Large intestine (tissue), 3 donors: ENCODE measurements around the gene NPFFR2. TPM values are rescaled to one million over a fixed set of nuclear protein-coding genes. Genes with fewer than 3 reads are reported as not detected.
"Not testable (repeated sequence)": the region's sequence is repeated elsewhere in the genome, so short reads cannot be mapped to it uniquely, and the experiment has no call there.

Source experiments
- DNase-seq, 2 donors: peaks; one replicate each; pipeline versions ENCODE4 v3.0.0 to v3.0.0-alpha.2; 2013
- H3K27ac ChIP-seq: one replicate; pipeline ENCODE4 v1.5.1; 2013; ENCODE audit warnings: low read length
- H3K27me3 ChIP-seq: 2 replicates; pipeline ENCODE4 v1.6.1; 2013; ENCODE audit warnings: low read length; ENCODE audit not compliant: control insufficient read depth, insufficient read depth
- H3K36me3 ChIP-seq: 2 replicates; pipeline ENCODE4 v1.6.1; 2013; ENCODE audit warnings: low read length; ENCODE audit not compliant: control insufficient read depth, insufficient read depth
- H3K4me1 ChIP-seq: one replicate; pipeline ENCODE4 v1.6.1; 2013; ENCODE audit warnings: low read length; ENCODE audit not compliant: control insufficient read depth, insufficient read depth
- H3K4me3 ChIP-seq: one replicate; pipeline ENCODE4 v1.5.1; 2013; ENCODE audit warnings: low read length
- H3K9me3 ChIP-seq: one replicate; pipeline ENCODE4 v1.6.1; 2013; ENCODE audit warnings: mild to moderate bottlenecking, low read depth, low read length, moderate library complexity; ENCODE audit not compliant: control insufficient read depth
- WGBS: methylation state at CpG from one replicate; pipeline ENCODE4 v1.1.5; 2013; ENCODE audit warnings: low lambda C conversion rate; ENCODE audit not compliant: insufficient coverage; 5-methylcytosine and 5-hydroxymethylcytosine counted together
- polyA plus RNA-seq: library from polyadenylated mRNA; unstranded; fragments of 120-200 nt; gene quantifications from one replicate; pipeline ENCODE4 v1.2.1, GENCODE V29; 2013

The NPFFR2 gene
- polyA plus RNA-seq, 1 donor: not detected

GRCh38 chr4:72110886-72111285, 79.1 kb downstream of the NPFFR2 start:
- no peak for DNase-seq

DNA sequence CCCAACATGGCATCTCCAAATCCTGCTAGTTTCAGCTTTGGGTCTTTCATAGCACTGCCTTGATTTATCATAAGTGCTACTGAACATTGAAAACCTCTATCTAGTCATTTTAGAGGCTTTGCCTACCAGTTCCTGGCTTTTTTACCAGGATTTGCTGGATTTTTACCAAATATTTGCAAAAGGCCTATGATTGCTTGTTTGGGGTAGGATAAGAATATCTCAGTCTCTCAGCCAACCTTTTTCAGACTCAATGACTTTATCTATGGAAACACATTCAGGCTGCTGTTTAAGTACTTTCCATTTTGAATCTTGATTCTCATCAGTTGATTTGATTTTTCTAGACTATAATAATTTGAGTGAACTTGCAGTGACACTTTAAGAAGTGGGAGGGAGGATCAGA, 80.1 kb downstream of the NPFFR2 start:
- H3K4me3 ChIP-seq: no peak overlapping the region
- no peak overlapping the region for H3K27ac ChIP-seq
- no peaks in the 10 kb centered on the region for H3K36me3 ChIP-seq
- DNase-seq: no peak
- H3K9me3 ChIP-seq: no peaks in the 10 kb centered on the region
- no peaks in the 10 kb centered on the region for H3K4me1 ChIP-seq
- H3K27me3 ChIP-seq: no peaks in the 10 kb centered on the region

More at GRCh38 chr4:72110886-72111285, 79.1 kb downstream of the NPFFR2 start:
- WGBS: 83% methylated on average over 1 of the region's 1 CpG
- no peaks in the 10 kb centered on the region for H3K9me3 ChIP-seq
- H3K27me3 ChIP-seq: no peaks in the 10 kb centered on the region
- H3K4me3 ChIP-seq: no peak overlapping the region
- H3K36me3 ChIP-seq: no peaks in the 10 kb centered on the region
- no peak overlapping the region for H3K27ac ChIP-seq
- H3K4me1 ChIP-seq: no peaks in the 10 kb centered on the region

DNA sequence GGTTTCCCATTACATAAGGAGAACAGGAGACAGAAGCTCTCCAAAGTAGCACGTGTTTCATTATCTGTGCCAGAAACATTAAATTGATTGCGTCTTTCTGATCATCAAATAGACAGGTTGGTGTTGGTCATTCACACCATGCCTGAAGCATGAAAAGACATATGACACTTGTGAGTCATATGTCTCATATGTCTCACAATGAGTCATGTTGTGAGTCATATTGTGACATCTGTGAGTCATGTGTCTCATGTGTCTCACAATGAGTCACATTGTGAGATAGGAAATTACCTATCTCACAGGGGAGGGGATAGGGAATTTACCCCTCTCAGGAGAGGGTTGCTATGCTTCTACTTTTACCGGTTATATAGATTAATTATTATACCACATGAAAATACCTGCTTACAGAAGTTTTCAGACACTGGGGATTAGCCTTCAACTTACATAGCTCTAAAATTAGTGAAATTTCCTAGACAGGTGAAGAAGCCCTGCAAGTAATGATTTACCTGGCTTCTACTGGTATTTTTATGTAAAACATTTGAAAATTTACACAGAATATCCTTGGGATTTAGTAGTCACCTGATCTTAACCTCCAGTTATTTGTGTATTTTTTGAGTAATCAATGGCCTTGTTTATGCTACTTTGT, 80.8 kb downstream of the NPFFR2 start:
- Histone ChIP-seq H3K36me3 (no peaks in the 10 kb centered on the region), H3K27me3 (no peaks in the 10 kb centered on the region), H3K4me1 (no peaks in the 10 kb centered on the region), H3K27ac (no peak overlapping the region), H3K4me3 (no peak overlapping the region), H3K9me3 (no peaks in the 10 kb centered on the region)
- WGBS: no CpG with 5 or more reads among the region's 3 CpGs
- DNase-seq: peak; percentile 2 to 21

- no peak overlapping the region for H3K4me3 ChIP-seq
- WGBS: 75% methylated on average over 1 of the region's 3 CpGs
- H3K27me3 ChIP-seq: no peaks in the 10 kb centered on the region
- no peaks in the 10 kb centered on the region for H3K9me3 ChIP-seq
- no peaks in the 10 kb centered on the region for H3K4me1 ChIP-seq
- H3K27ac ChIP-seq: no peak overlapping the region
- H3K36me3 ChIP-seq: no peaks in the 10 kb centered on the region
- DNase-seq: no peak
Observed at GRCh38 chr4:72118017-72118416, 86.2 kb downstream of the NPFFR2 start.

DNA sequence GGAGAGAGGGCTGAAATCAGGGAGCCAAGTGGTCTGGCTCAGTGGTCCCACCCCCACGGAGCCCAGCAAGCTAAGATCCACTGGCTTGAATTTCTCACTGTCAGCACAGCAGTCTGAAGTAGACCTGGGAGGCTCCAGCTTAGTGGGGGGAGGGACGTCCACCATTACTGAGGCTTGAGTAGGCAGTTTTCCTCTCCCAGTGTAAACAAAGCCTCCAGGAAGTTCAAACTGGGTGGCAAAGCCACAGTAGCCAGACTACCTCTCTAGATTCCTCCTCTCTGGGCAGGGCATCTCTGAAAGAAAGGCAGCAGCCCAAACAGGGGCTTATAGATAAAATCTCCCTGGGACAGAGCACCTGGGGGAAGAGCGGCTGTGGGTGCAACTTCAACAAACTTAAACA, 88.1 kb downstream of the NPFFR2 start:
- Histone ChIP-seq H3K36me3 (no peaks in the 10 kb centered on the region), H3K4me3 (no peak overlapping the region), H3K9me3 (no peaks in the 10 kb centered on the region), H3K4me1 (no peaks in the 10 kb centered on the region), H3K27ac (no peak overlapping the region), H3K27me3 (no peaks in the 10 kb centered on the region)
- no peak for DNase-seq
- no CpG with 5 or more reads among the region's 3 CpGs for WGBS

GRCh38 chr4:72128741-72129140, 96.9 kb downstream of the NPFFR2 start:
- Histone ChIP-seq H3K4me3 (no peak overlapping the region), H3K27me3 (no peaks in the 10 kb centered on the region), H3K4me1 (no peaks in the 10 kb centered on the region), H3K36me3 (no peaks in the 10 kb centered on the region), H3K9me3 (no peaks in the 10 kb centered on the region), H3K27ac (no peak overlapping the region)
- DNase-seq: no peak

GRCh38 chr4:72136429-72136828, 104.6 kb downstream of the NPFFR2 start:
- no peaks in the 10 kb centered on the region for H3K9me3 ChIP-seq
- H3K4me1 ChIP-seq: no peaks in the 10 kb centered on the region
- no peaks in the 10 kb centered on the region for H3K36me3 ChIP-seq
- WGBS: no CpG with 5 or more reads among the region's 6 CpGs
- H3K27ac ChIP-seq: no peak overlapping the region
- H3K27me3 ChIP-seq: no peaks in the 10 kb centered on the region
- DNase-seq: no peak
- H3K4me3 ChIP-seq: no peak overlapping the region

GRCh38 chr4:72139997-72140396, 108.2 kb downstream of the NPFFR2 start:
- not testable (repeated sequence) for H3K9me3 ChIP-seq, H3K27me3 ChIP-seq, H3K36me3 ChIP-seq, H3K27ac ChIP-seq, H3K4me1 ChIP-seq, DNase-seq, H3K4me3 ChIP-seq
- no CpG with 5 or more reads among the region's 2 CpGs for WGBS

GRCh38 chr4:72144241-72144640, 112.4 kb downstream of the NPFFR2 start:
- Histone ChIP-seq H3K27me3 (no peaks in the 10 kb centered on the region), H3K27ac (no peak overlapping the region), H3K4me3 (no peak overlapping the region), H3K9me3 (no peaks in the 10 kb centered on the region), H3K4me1 (no peaks in the 10 kb centered on the region), H3K36me3 (no peaks in the 10 kb centered on the region)
- DNase-seq: no peak
- WGBS: 33% methylated on average over 1 of the region's 2 CpGs

DNA sequence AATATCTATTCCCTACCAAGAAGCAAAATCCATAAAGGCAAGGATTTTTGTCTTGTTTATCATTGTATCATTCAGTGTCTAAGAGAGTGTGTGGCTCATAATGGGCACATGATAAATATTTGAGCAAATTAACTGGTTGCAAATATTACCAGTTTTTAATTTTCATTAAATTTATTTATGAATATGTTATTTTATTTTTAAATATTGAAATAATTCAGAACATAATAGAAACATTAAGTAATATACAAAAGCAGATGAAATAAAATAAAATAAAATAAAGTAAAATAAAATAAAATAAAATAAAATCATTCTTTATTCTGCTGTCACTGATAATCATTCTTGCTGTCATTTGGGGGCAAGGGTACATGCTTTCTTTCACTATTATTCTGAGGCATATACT, 120.9 kb downstream of the NPFFR2 start:
- H3K9me3 ChIP-seq: no peaks in the 10 kb centered on the region
- no peak overlapping the region for H3K4me3 ChIP-seq
- no peak for DNase-seq
- no peaks in the 10 kb centered on the region for H3K36me3 ChIP-seq
- no peaks in the 10 kb centered on the region for H3K4me1 ChIP-seq
- H3K27me3 ChIP-seq: no peaks in the 10 kb centered on the region
- no peak overlapping the region for H3K27ac ChIP-seq

DNA sequence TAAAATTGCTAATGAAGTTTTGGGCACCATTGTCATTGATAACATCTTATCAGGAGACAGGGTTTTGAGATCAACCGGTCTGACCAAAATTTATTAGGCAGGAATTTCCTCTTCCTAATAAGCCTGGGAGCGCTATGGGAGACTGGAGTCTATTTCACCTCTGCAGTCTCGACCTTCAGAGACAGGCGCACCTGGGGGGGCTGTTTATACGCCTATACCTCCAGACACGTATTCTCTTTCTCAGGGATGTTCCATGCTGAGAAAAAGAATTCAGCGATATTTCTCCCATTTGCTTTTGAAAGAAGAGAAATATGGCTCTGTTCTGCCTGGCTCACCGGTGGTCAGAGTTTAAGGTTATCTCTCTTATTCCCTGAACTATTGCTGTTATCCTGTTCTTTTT, 121.8 kb downstream of the NPFFR2 start:
- H3K27me3 ChIP-seq, H3K9me3 ChIP-seq, H3K4me1 ChIP-seq, H3K4me3 ChIP-seq, H3K27ac ChIP-seq, H3K36me3 ChIP-seq, DNase-seq: not testable (repeated sequence)
- no CpG with 5 or more reads among the region's 8 CpGs for WGBS
